GM23338 (cell line): ENCODE measurements around the gene BBOX1.

Experiments
- CREB1 ChIP-seq: fragments of 250-450 bp; sonication (Bioruptor Pico); IDR thresholded peaks from 2 replicates; pipeline ENCODE4 v1.5.0; 2020; ENCODE audit warnings: low read depth, mild to moderate bottlenecking, moderate library complexity
- CTCF ChIP-seq, 2 experiments: fragments of 200-600 bp in 1 of 2; sonication (generic) in 1 of 2; conservative IDR thresholded peaks; 2 replicates each; pipeline versions ENCODE4 v1.5.1 to v1.6.1; 2016 to 2017; ENCODE audit warnings: antibody characterized with exemption in 2 of 2, low read depth in 2 of 2, mild to moderate bottlenecking in 2 of 2, moderate library complexity in 1 of 2
- ETS1 ChIP-seq: IDR thresholded peaks from 2 replicates; pipeline ENCODE4 v1.6.1; 2016; ENCODE audit warnings: antibody characterized with exemption
- EZH2 ChIP-seq: fragments of 200-600 bp; sonication (generic); IDR thresholded peaks from one replicate; pipeline ENCODE4 v1.8.0; 2017; ENCODE audit warnings: antibody characterized with exemption, mild to moderate bottlenecking, low read depth; ENCODE audit not compliant: unreplicated experiment
- EZH2phosphoT487 ChIP-seq: fragments of 200-600 bp; sonication (generic); IDR thresholded peaks from one replicate; pipeline ENCODE4 v1.8.1; 2018; ENCODE audit warnings: antibody characterized with exemption; ENCODE audit not compliant: unreplicated experiment
- JUNB ChIP-seq: IDR thresholded peaks from one replicate; pipeline ENCODE4 v1.6.1; 2016; ENCODE audit warnings: antibody characterized with exemption; ENCODE audit not compliant: unreplicated experiment
- NANOG ChIP-seq: IDR thresholded peaks from 2 replicates; pipeline ENCODE4 v1.6.1; 2016; ENCODE audit warnings: antibody characterized with exemption, borderline replicate concordance
- POLR2AphosphoS5 ChIP-seq: IDR thresholded peaks from 2 replicates; pipeline ENCODE4 v1.6.1; 2016; ENCODE audit warnings: antibody characterized with exemption, low read depth
- REST ChIP-seq: IDR thresholded peaks from one replicate; pipeline ENCODE4 v1.6.1; 2018; ENCODE audit warnings: antibody characterized with exemption; ENCODE audit not compliant: unreplicated experiment
- STAT1 ChIP-seq: IDR thresholded peaks from one replicate; pipeline ENCODE4 v1.6.1; 2016; ENCODE audit warnings: antibody characterized with exemption; ENCODE audit not compliant: unreplicated experiment
- ZNF331 ChIP-seq: fragments of 250-450 bp; sonication (Bioruptor Pico); IDR thresholded peaks from 2 replicates; pipeline ENCODE4 v1.5.0; 2020; ENCODE audit warnings: low read depth, mild to moderate bottlenecking, moderate library complexity
- ZNF462 ChIP-seq: fragments of 250-450 bp; sonication (Bioruptor Pico); IDR thresholded peaks from 2 replicates; pipeline ENCODE4 v1.5.0; 2020; ENCODE audit warnings: mild to moderate bottlenecking, moderate library complexity

DNA sequence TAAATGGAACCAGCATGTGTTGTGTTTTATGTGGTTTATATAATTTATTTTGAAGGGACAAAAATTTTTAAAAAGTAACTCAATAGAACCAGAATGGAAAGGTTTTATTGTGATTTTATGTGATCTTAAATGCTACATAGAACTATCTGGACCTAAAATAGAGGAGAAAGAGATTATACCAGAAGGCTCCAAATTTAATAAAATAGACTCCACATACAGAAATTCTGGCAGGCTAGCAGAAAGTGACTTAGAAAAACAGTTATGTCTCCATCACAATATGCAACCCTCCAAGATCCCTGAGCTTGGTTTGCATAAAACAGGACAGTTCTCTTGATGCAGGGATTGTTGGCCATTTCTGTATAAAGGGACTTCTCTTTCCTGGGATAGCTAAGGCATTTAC, 107.9 kb downstream of the BBOX1 start:
- TF ChIP-seq CTCF (conservative IDR thresholded peaks at IDR 0.05; ENCODE audit: low read depth in 2 of 2): no peak
- TF ChIP-seq POLR2AphosphoS5: no peak
- no peak for TF ChIP-seq EZH2
- TF ChIP-seq ZNF331 (CRISPR knock-in tag): no peak
- no peak for TF ChIP-seq STAT1
- TF ChIP-seq ZNF462: no peak
- no peak for TF ChIP-seq EZH2phosphoT487
- TF ChIP-seq ETS1: no peak
- no peak for TF ChIP-seq CREB1
- no peak for TF ChIP-seq REST
- TF ChIP-seq NANOG: no peak
- no peak for TF ChIP-seq JUNB
